ENCODE results near the gene STX8.

DNA sequence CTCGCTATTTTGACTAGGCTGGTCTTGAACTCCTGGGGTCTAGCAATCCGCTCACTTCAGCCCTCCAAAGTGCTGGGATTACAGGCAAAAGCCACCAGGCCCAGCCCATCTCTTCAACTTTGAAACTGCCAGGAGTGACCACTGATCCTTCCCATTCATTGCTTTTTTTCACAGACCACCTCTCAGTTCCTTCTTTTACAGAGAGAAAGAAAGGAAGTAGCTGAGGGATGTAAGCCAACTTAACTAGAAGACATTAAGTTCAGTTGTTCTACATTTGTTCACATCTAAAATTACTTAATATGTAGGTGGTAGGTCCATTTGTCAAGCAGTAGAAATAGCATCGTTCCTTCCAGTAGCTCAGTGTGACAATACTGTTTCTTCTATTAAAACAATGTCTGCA lies 219.8 kb downstream of the STX8 start:
- TF ChIP-seq GATA2 (IDR thresholded peaks at IDR 0.05; ENCODE audit: low read depth, low read length) (no peak), GATA3 (IDR thresholded peaks at IDR 0.05; ENCODE audit: low read depth, low read length) (no peak)

All from SH-SY5Y (cell line).